Kidney (tissue), 14 donors: ENCODE measurements around the gene ANKDD1A. TPM values are rescaled to one million over a fixed set of nuclear protein-coding genes. Genes with fewer than 3 reads are reported as not detected.

ENCODE experiments used
- DNase-seq, 5 donors: peaks; one replicate each; pipeline ENCODE4 v3.0.0-alpha.2; 2013 to 2020
- FAIRE-seq: peaks from 2 replicates; lab custom pipeline; 2012; peaks lifted over from hg19 to GRCh38; lab: Jason Lieb, UNC
- H3K27ac ChIP-seq, 2 donors: one replicate each; pipeline ENCODE4 v1.7.0; 2013; ENCODE audit warnings: low read depth in 2 of 2, low read length in 2 of 2, inconsistent platforms in 1 of 2
- H3K27me3 ChIP-seq: one replicate; pipeline ENCODE4 v1.7.1; 2013; ENCODE audit warnings: low read length, inconsistent platforms; ENCODE audit not compliant: control insufficient read depth, insufficient read depth
- H3K36me3 ChIP-seq, 3 donors: one replicate each; pipeline versions ENCODE4 v1.7.0 to v1.7.1; 2013; ENCODE audit warnings: low read length in 3 of 3, control low read depth in 1 of 3, inconsistent platforms in 1 of 3; ENCODE audit not compliant: insufficient read depth in 3 of 3, control insufficient read depth in 2 of 3
- H3K4me1 ChIP-seq, 3 donors: one replicate each; pipeline versions ENCODE4 v1.7.0 to v1.7.1; 2013; ENCODE audit warnings: low read length in 3 of 3, inconsistent platforms in 1 of 3, low read depth in 1 of 3; ENCODE audit not compliant: control insufficient read depth in 2 of 3, insufficient read depth in 2 of 3
- H3K4me3 ChIP-seq, 3 donors: one replicate each; pipeline versions ENCODE4 v1.7.0 to v1.8.1; 2013; ENCODE audit warnings: low read length in 3 of 3, control low read depth in 1 of 3, inconsistent platforms in 1 of 3
- H3K9ac ChIP-seq, 3 donors: one replicate each; pipeline versions ENCODE4 v1.7.0 to v1.7.1; 2013; ENCODE audit warnings: low read length in 3 of 3, control low read depth in 1 of 3, inconsistent platforms in 1 of 3
- H3K9me3 ChIP-seq, 3 donors: one replicate each; pipeline versions ENCODE4 v1.7.0 to v1.7.1; 2013; ENCODE audit warnings: low read length in 3 of 3, control low read depth in 1 of 3, inconsistent platforms in 1 of 3; ENCODE audit not compliant: control insufficient read depth in 2 of 3, insufficient read depth in 1 of 3
- CTCF ChIP-seq: IDR thresholded peaks from 3 replicates; pipeline ENCODE4 v1.5.1; 2012; ENCODE audit warnings: mild to moderate bottlenecking, moderate library complexity, borderline replicate concordance; ENCODE audit not compliant: insufficient read depth; ENCODE audit errors: extremely low read depth
- intact Hi-C: fragments of 100-400 bp; cut with DNase I; formaldehyde crosslinking; loops from one replicate; pipeline ENCODE4 v1.11.1; 2022
- polyA plus RNA-seq: library from polyadenylated mRNA; stranded (reverse); fragments of 350-450 nt; fragmentation: Illumina TruSeq; extraction: RNeasy Lipid Tissue Mini Kit (QIAGEN cat#74804); gene quantifications from one replicate; pipeline ENCODE4 v1.2.3, GENCODE V29; 2014; ENCODE audit warnings: low read depth, low replicate concordance; ENCODE audit not compliant: insufficient read depth
- total RNA-seq: library from RNA; stranded (reverse); fragmentation: NEBNext Ultra II Directional; extraction: Animal tissue kit (Norgen Biotek cat#: 25700); gene quantifications from one replicate; pipeline ENCODE4 v1.2.1, GENCODE V29; 2021
- donor health status: control.
- donor health status: control.
- donor health status: control.
- donor health status: control.
- donor health status: control.
- donor health status: DM: yes; HTN: yes; CAD: no.
- donor health status: Normal renal cell carcinoma (clear cell type).

ANKDD1A gene
- total and polyA plus RNA-seq, 2 donors from 2014 or later: 1.9 to 8.0 TPM

GRCh38 chr15:64982472-64982871 lies 70.8 kb downstream of the ANKDD1A start:
- TF ChIP-seq CTCF: no peak
- FAIRE-seq (no peak), DNase-seq (no peak)
- no peaks in the 10 kb centered on the region for H3K9me3 ChIP-seq
- no peak overlapping the region for H3K4me3 ChIP-seq
- intact Hi-C loops: no loop called here
- H3K9ac ChIP-seq: no peak overlapping the region
- H3K4me1 ChIP-seq: no peaks in the 10 kb centered on the region
- no peak overlapping the region for H3K27ac ChIP-seq
- no peaks in the 10 kb centered on the region for H3K27me3 ChIP-seq
- peaks cover 4 to 18% (median 10%) of the 10 kb centered on the region in 3 donors for H3K36me3 ChIP-seq

- no peak overlapping the region for H3K4me3 ChIP-seq
- no peak overlapping the region for H3K27ac ChIP-seq
- no peak overlapping the region for H3K9ac ChIP-seq
- DNase-seq: no peak
- H3K4me1 ChIP-seq: peaks cover 0 to 3% (median 2%) of the 10 kb centered on the region in 3 donors
- H3K27me3 ChIP-seq: no peaks in the 10 kb centered on the region
- H3K36me3 ChIP-seq: peaks cover 0 to 5% (median 0%) of the 10 kb centered on the region in 3 donors
- intact Hi-C loops: no loop called here
- no peak for TF ChIP-seq CTCF
- H3K9me3 ChIP-seq: no peaks in the 10 kb centered on the region
- no peak for FAIRE-seq
Measured at GRCh38 chr15:64985366-64986033, 73.8 kb downstream of the ANKDD1A start.

- Histone ChIP-seq H3K36me3 (no peaks in the 10 kb centered on the region), H3K4me3 (no peak overlapping the region), H3K9ac (no peak overlapping the region), H3K9me3 (no peaks in the 10 kb centered on the region), H3K27me3 (no peaks in the 10 kb centered on the region), H3K4me1 (peaks cover 0 to 3% (median 2%) of the 10 kb centered on the region in 3 donors), H3K27ac (no peak overlapping the region)
- FAIRE-seq: no peak
- no peak for DNase-seq
- no peak for TF ChIP-seq CTCF
- intact Hi-C loops: no loop called here
Measured at GRCh38 chr15:64987136-64987535, 75.4 kb downstream of the ANKDD1A start.
